K562 (cell line): ENCODE results near the gene SLC26A2. TPM values are rescaled to one million over a fixed set of nuclear protein-coding genes. Genes with fewer than 3 reads are reported as not detected.

Experiments
- ATAC-seq: fragments of 200-7000 bp; cut with Tn5 transposase; 3 replicates; pipeline ENCODE4 v1.9.1; 2020; ENCODE audit warnings: moderate library complexity
- BruUV-seq: library from RNA; stranded (reverse); fragments of 400-500 nt; replicated peaks from 2 replicates; lab custom pipeline; 2021; lab: Mats Ljungman, UMichigan
- CTCF ChIA-PET: fragments of 300-600 bp; formaldehyde crosslinking; extraction: SDS; loops from one replicate; lab custom pipeline; 2021; ENCODE audit warnings: low intra/inter-chr PET ratio; lab: Yijun Ruan, JAX
- POLR2A ChIA-PET: fragments of 300-600, 350-650 bp; sonication (Branson Sonifier 250); formaldehyde crosslinking; extraction: SDS; loops from one replicate; lab custom pipeline; 2021; ENCODE audit warnings: antibody characterized with exemption, inconsistent platforms; lab: Yijun Ruan, JAX
- DNase-seq, 4 experiments: peaks; one replicate each; pipeline versions ENCODE4 v3.0.0 to v3.0.0-alpha.2; 2011 to 2018; ENCODE audit warnings: low spot score in 3 of 4, mixed read lengths in 3 of 4; ENCODE audit errors: extremely low read depth in 1 of 4
- FAIRE-seq: peaks from 2 replicates; lab custom pipeline; 2011; peaks lifted over from hg19 to GRCh38; lab: Jason Lieb, UNC
- H2AFZ ChIP-seq: 2 replicates; pipeline ENCODE4 v1.6.0; 2011; ENCODE audit warnings: low read depth, low read length, control low read depth, inconsistent platforms
- H3K27ac ChIP-seq: fragments of 200-600 bp; 3 replicates; pipeline ENCODE4 v1.8.0; 2011; ENCODE audit warnings: low read depth, mild to moderate bottlenecking, control low read depth, inconsistent platforms, low read length, moderate library complexity, mixed read lengths; ENCODE audit errors: extremely low read depth
- H3K27me3 ChIP-seq, 2 experiments: fragments of 300-600 bp in 1 of 2; 2 replicates in 1 of 2; 3 replicates in 1 of 2; pipeline versions ENCODE4 v1.6.0 to v1.8.0; 2011; ENCODE audit warnings: inconsistent platforms in 2 of 2, low read length in 2 of 2, mild to moderate bottlenecking in 1 of 2, mixed read lengths in 1 of 2, moderate library complexity in 1 of 2; ENCODE audit not compliant: control insufficient read depth in 2 of 2, insufficient read depth in 2 of 2
- H3K36me3 ChIP-seq: fragments of 300-600 bp; 3 replicates; pipeline ENCODE4 v1.8.0; 2011; ENCODE audit warnings: mild to moderate bottlenecking, low read length, inconsistent platforms; ENCODE audit not compliant: control insufficient read depth, insufficient read depth
- H3K4me1 ChIP-seq, 2 experiments: fragments of 200-600 bp in 1 of 2; replicated peaks in 1 of 2; 2 replicates in 1 of 2; 3 replicates in 1 of 2; pipeline versions ENCODE4 v1.5.1 to v1.8.0; 2011; ENCODE audit warnings: inconsistent platforms in 2 of 2, low read length in 2 of 2, mild to moderate bottlenecking in 1 of 2, mixed read lengths in 1 of 2, moderate library complexity in 1 of 2; ENCODE audit not compliant: control insufficient read depth in 2 of 2, insufficient read depth in 2 of 2
- H3K4me2 ChIP-seq: 2 replicates; pipeline ENCODE4 v1.6.1; 2011; ENCODE audit warnings: low read length, control low read depth, inconsistent platforms, mixed read lengths; ENCODE audit not compliant: insufficient read depth
- H3K4me3 ChIP-seq: fragments of 200-600 bp; sonication (generic), shearing (Covaris generic); 2 replicates; pipeline ENCODE4 v1.5.1; 2016; ENCODE audit warnings: control low read depth, inconsistent platforms
- H3K79me2 ChIP-seq: fragments of 200-600 bp; 3 replicates; pipeline ENCODE4 v1.8.0; 2011; ENCODE audit warnings: low read length, inconsistent platforms; ENCODE audit not compliant: control insufficient read depth, insufficient read depth
- H3K9ac ChIP-seq, 2 experiments: 2 replicates each; pipeline versions ENCODE4 v1.6.0 to v1.6.1; 2011; ENCODE audit warnings: low read depth in 2 of 2, low read length in 2 of 2, control low read depth in 1 of 2, inconsistent platforms in 1 of 2, mild to moderate bottlenecking in 1 of 2, mixed read lengths in 1 of 2; ENCODE audit not compliant: insufficient read depth in 1 of 2
- H3K9me1 ChIP-seq: one replicate; pipeline ENCODE4 v1.6.0; 2011; ENCODE audit warnings: inconsistent platforms, mild to moderate bottlenecking, low read length, moderate library complexity; ENCODE audit not compliant: control insufficient read depth, insufficient read depth
- H3K9me3 ChIP-seq: replicated peaks from 2 replicates; pipeline ENCODE4 v1.5.1; 2011; ENCODE audit warnings: low read depth, low read length, inconsistent platforms; ENCODE audit not compliant: control insufficient read depth, insufficient read depth
- H4K20me1 ChIP-seq: replicated peaks from 2 replicates; pipeline ENCODE4 v1.6.1; 2011; ENCODE audit warnings: low read length, inconsistent platforms, mixed read lengths; ENCODE audit not compliant: control insufficient read depth, insufficient read depth
- HMBOX1 ChIP-seq: sonication (generic); IDR thresholded peaks from 2 replicates; pipeline ENCODE4 v1.6.1; 2016
- NFIC ChIP-seq: fragments of 450-650 bp; IDR thresholded peaks from 2 replicates; pipeline ENCODE4 v1.6.1; 2017; ENCODE audit warnings: mild to moderate bottlenecking, inconsistent platforms
- RBFOX2 ChIP-seq: fragments of 200-400 bp; formaldehyde crosslinking; IDR thresholded peaks from 2 replicates; pipeline ENCODE4 v1.6.1; 2017; ENCODE audit warnings: low read depth, mild to moderate bottlenecking, low read length, moderate library complexity
- ZBTB7A ChIP-seq: IDR thresholded peaks from 2 replicates; pipeline ENCODE4 v1.6.1; 2011; ENCODE audit warnings: low read depth, mild to moderate bottlenecking, low read length, moderate library complexity, borderline replicate concordance; ENCODE audit not compliant: control insufficient read depth
- ZNF174 ChIP-seq: fragments of 250-450 bp; sonication (Bioruptor Pico); IDR thresholded peaks from 2 replicates; pipeline ENCODE4 v1.4.0; 2020; ENCODE audit warnings: mild to moderate bottlenecking
- ZNF263 ChIP-seq: sonication (generic); formaldehyde crosslinking; IDR thresholded peaks from 2 replicates; pipeline ENCODE4 v1.8.0; 2022; ENCODE audit warnings: mild to moderate bottlenecking, missing genetic modification reagents, borderline replicate concordance
- WGBS: fragments of 100-300 bp; shearing (Covaris generic); methylation state at CpG from one replicate; pipeline ENCODE4 v1.1.6; 2016; ENCODE audit warnings: low coverage, mixed read lengths; ENCODE audit not compliant: insufficient coverage; ENCODE audit errors: missing lambda C conversion rate; 5-methylcytosine and 5-hydroxymethylcytosine counted together
- in situ Hi-C: fragments of 300-500 bp; cut with MboI; formaldehyde crosslinking; loops from 4 replicates; pipeline ENCODE4 v1.15.0; 2018; ENCODE audit warnings: inconsistent platforms, mixed read lengths
- intact Hi-C: fragments of 100-400 bp; cut with micrococcal nuclease; formaldehyde crosslinking; loops from 2 replicates; pipeline ENCODE4 v1.14.2; 2022
- polyA plus RNA-seq, 8 experiments: library from polyadenylated mRNA; depleted of rRNA in 4 of 8; stranded (reverse) in 5 of 8; unstranded in 3 of 8; fragments of >200 nt; fragmentation: Nextera tagmentation in 2 of 8; fragmentation: Illumina TruSeq in 1 of 8; extraction: Ambion mirVana in 2 of 8; extraction: Trizol in 1 of 8; gene quantifications; 2 replicates each; pipeline versions ENCODE4 v1.2.1 to v1.2.3, GENCODE V29; 2011 to 2014; ENCODE audit warnings: inconsistent platforms in 1 of 8, missing spikeins in 1 of 8
- total RNA-seq, 7 experiments: library from RNA; depleted of rRNA in 6 of 7; stranded (reverse); fragments of >200 nt in 6 of 7; fragmentation: Illumina TruSeq in 2 of 7; extraction: Trizol in 2 of 7; gene quantifications; 2 replicates each; pipeline versions ENCODE4 v1.2.1 to v1.2.3, GENCODE V29; 2011 to 2021; ENCODE audit warnings: low replicate concordance in 1 of 7

SLC26A2 gene
- total and polyA plus RNA-seq, 9 of the 15 experiments (the other 6 are each of a cell fraction or from before 2014, with no cell fraction given), result 1.1 to 6.3 (median 3.6) TPM

GRCh38 chr5:149938279-149938678 lies 22.3 kb upstream of the SLC26A2 start:
- H3K27me3 ChIP-seq, result no peaks in the 10 kb centered on the region
- no TSS peak for BruUV-seq
- no peaks in the 10 kb centered on the region for H3K79me2 ChIP-seq
- peak overlapping the region; percentile 97 for H2AFZ ChIP-seq
- CTCF ChIA-PET, result no interaction called here
- H3K9me1 ChIP-seq, result no peaks in the 10 kb centered on the region
- WGBS, result 19% methylated on average over 2 of the region's 2 CpGs
- no peaks in the 10 kb centered on the region; the same call in 1 of the 3 replicates for H3K36me3 ChIP-seq
- H3K9ac ChIP-seq, result 0 out of 4 replicates have a peak overlapping the region, but pooled peaks of 1 of the 2 experiments have one; percentile 3
- H3K9me3 ChIP-seq, result no peaks in the 10 kb centered on the region
- TF ChIP-seq NFIC, result peak; percentile 66
- no peak for TF ChIP-seq ZBTB7A
- no peak for TF ChIP-seq ZNF174 (CRISPR knock-in tag)
- TF ChIP-seq RBFOX2, result no peak
- TF ChIP-seq HMBOX1, result peak; percentile 34; the same call in 1 of the 2 replicates
- no peak for TF ChIP-seq ZNF263 (CRISPR knock-in tag)
- ATAC-seq (no peak), DNase-seq (peak in 1 of 4 experiments; percentile 48), FAIRE-seq (no peak)
- H3K27ac ChIP-seq, result peak overlapping the region; percentile 88
- H3K4me3 ChIP-seq, result no peak overlapping the region
- H4K20me1 ChIP-seq, result no peaks in the 10 kb centered on the region
- intact Hi-C loops (no loop called here), in situ Hi-C loops (no loop called here)
- POLR2A ChIA-PET, result no interaction called here
- peaks cover 24 to 55% of the 10 kb centered on the region in 2 experiments for H3K4me1 ChIP-seq
- H3K4me2 ChIP-seq, result no peak overlapping the region
